Cardiac muscle cell (in vitro differentiated cells and primary cell): ENCODE measurements around the gene ILK. TPM values are rescaled to one million over a fixed set of nuclear protein-coding genes. Genes with fewer than 3 reads are reported as not detected.

ENCODE experiments used
- DNase-seq, 2 donors: peaks; one replicate each; pipeline versions ENCODE4 v3.0.0 to v3.0.0-alpha.2; 2010 to 2017; ENCODE audit warnings: low read depth in 1 of 2, low spot score in 1 of 2
- H3K27ac ChIP-seq: fragments of 200-600 bp; sonication (generic); 2 replicates; pipeline ENCODE4 v1.5.1; 2016
- H3K27me3 ChIP-seq: fragments of 200-600 bp; sonication (generic); 2 replicates; pipeline ENCODE4 v1.6.0; 2016; ENCODE audit warnings: control low read depth
- H3K36me3 ChIP-seq: fragments of 200-600 bp; sonication (generic); 2 replicates; pipeline ENCODE4 v1.5.1; 2016; ENCODE audit warnings: control low read depth
- H3K4me1 ChIP-seq: fragments of 200-600 bp; sonication (generic); 2 replicates; pipeline ENCODE4 v1.8.1; 2017; ENCODE audit warnings: low read depth, mild to moderate bottlenecking, mixed run types
- H3K4me3 ChIP-seq: fragments of 200-600 bp; sonication (generic); 2 replicates; pipeline ENCODE4 v1.5.1; 2016; ENCODE audit warnings: mild to moderate bottlenecking
- H3K9me3 ChIP-seq: fragments of 200-600 bp; sonication (generic); 2 replicates; pipeline ENCODE4 v1.5.1; 2017; ENCODE audit warnings: low read depth, mild to moderate bottlenecking, control low read depth
- CTCF ChIP-seq: IDR thresholded peaks from 2 replicates; pipeline ENCODE4 v1.5.1; 2012; ENCODE audit warnings: low read depth, mild to moderate bottlenecking, low read length
- polyA plus RNA-seq: library from polyadenylated mRNA; unstranded; fragments of >200 nt; fragmentation: Nextera tagmentation; extraction: Ambion mirVana; gene quantifications from 2 replicates; pipeline ENCODE4 v1.2.1, GENCODE V29; 2016
- total RNA-seq: library from RNA; depleted of rRNA; stranded (reverse); fragments of >200 nt; gene quantifications from 2 replicates; pipeline ENCODE4 v1.2.3, GENCODE V29; 2016

ILK gene
- total and polyA plus RNA-seq, 2 experiments from 2014 or later: 221 to 316 TPM

GRCh38 chr11:6638429-6638828, 34.9 kb downstream of the ILK start:
- no peak overlapping the region for H3K4me3 ChIP-seq
- H3K4me1 ChIP-seq: peaks cover 6% of the 10 kb centered on the region
- TF ChIP-seq CTCF: no peak
- no peaks in the 10 kb centered on the region for H3K9me3 ChIP-seq
- no peak overlapping the region for H3K27ac ChIP-seq
- H3K27me3 ChIP-seq: no peaks in the 10 kb centered on the region
- H3K36me3 ChIP-seq: peaks cover under 1% of the 10 kb centered on the region
- DNase-seq: no peak

GRCh38 chr11:6640036-6640984, 36.7 kb downstream of the ILK start:
- DNase-seq: no peak
- no peaks in the 10 kb centered on the region for H3K36me3 ChIP-seq
- H3K9me3 ChIP-seq: no peaks in the 10 kb centered on the region
- H3K4me1 ChIP-seq: no peaks in the 10 kb centered on the region
- no peaks in the 10 kb centered on the region for H3K27me3 ChIP-seq
- TF ChIP-seq CTCF: no peak
- H3K4me3 ChIP-seq: no peak overlapping the region
- no peak overlapping the region for H3K27ac ChIP-seq

- DNase-seq: no peak
- Histone ChIP-seq H3K27me3 (no peaks in the 10 kb centered on the region), H3K4me3 (no peak overlapping the region), H3K27ac (no peak overlapping the region), H3K4me1 (no peaks in the 10 kb centered on the region), H3K36me3 (no peaks in the 10 kb centered on the region), H3K9me3 (no peaks in the 10 kb centered on the region)
- no peak for TF ChIP-seq CTCF
Measured at GRCh38 chr11:6640985-6641701, 37.6 kb downstream of the ILK start.

GRCh38 chr11:6642957-6643356, 39.4 kb downstream of the ILK start:
- H3K36me3 ChIP-seq: no peaks in the 10 kb centered on the region
- no peak overlapping the region for H3K4me3 ChIP-seq
- no peak overlapping the region for H3K27ac ChIP-seq
- no peak for DNase-seq
- H3K27me3 ChIP-seq: no peaks in the 10 kb centered on the region
- no peak for TF ChIP-seq CTCF
- H3K4me1 ChIP-seq: peaks cover 7% of the 10 kb centered on the region
- H3K9me3 ChIP-seq: no peaks in the 10 kb centered on the region

- Histone ChIP-seq H3K36me3 (no peaks in the 10 kb centered on the region), H3K27me3 (no peaks in the 10 kb centered on the region), H3K4me3 (no peak overlapping the region), H3K4me1 (peaks cover 17% of the 10 kb centered on the region), H3K9me3 (no peaks in the 10 kb centered on the region), H3K27ac (no peak overlapping the region)
- DNase-seq: peak in 1 of 2 donors; percentile 79
- no peak for TF ChIP-seq CTCF
Measured at GRCh38 chr11:6646071-6646470, 42.5 kb downstream of the ILK start.
